A673 (cell line): ENCODE results near the gene KRTAP10-5.

Experiments
- EZH2 ChIP-seq: fragments of 200-600 bp; sonication (generic); IDR thresholded peaks from 2 replicates; pipeline ENCODE4 v1.6.1; 2017; ENCODE audit warnings: borderline replicate concordance, low read depth, mild to moderate bottlenecking, mixed read lengths, antibody characterized with exemption, low read length; ENCODE audit not compliant: poor library complexity, severe bottlenecking
- TF ChIP-seq, protein P1 (sequence below): fragments of 300-800, 200-600 bp; sonication (generic); conservative IDR thresholded peaks from 2 replicates; pipeline ENCODE4 v1.5.1; 2017; ENCODE audit warnings: low read depth, mild to moderate bottlenecking, antibody characterized with exemption, low read length, moderate library complexity, mixed read lengths

DNA sequence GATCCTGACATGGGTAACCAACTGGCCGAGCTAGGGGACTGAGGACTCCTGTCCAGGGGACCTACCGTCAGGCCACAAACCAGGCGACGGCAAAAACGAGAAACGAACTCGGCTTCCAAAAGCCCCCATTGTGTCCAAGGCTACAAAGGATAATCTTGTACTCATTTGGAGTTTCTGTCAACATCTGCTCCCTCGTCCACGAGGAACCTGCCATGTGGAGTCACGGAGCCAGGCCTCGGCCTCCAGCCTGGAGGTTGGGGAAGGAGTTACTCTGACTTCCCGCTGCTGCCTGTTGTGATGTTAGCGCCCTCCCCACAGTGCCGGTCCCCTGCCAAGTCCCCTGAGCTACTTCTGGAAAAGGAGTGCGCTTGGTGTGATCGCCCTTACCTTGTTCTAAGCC is 47.7 kb downstream of the KRTAP10-5 start:
- TF ChIP-seq, protein P1, sequence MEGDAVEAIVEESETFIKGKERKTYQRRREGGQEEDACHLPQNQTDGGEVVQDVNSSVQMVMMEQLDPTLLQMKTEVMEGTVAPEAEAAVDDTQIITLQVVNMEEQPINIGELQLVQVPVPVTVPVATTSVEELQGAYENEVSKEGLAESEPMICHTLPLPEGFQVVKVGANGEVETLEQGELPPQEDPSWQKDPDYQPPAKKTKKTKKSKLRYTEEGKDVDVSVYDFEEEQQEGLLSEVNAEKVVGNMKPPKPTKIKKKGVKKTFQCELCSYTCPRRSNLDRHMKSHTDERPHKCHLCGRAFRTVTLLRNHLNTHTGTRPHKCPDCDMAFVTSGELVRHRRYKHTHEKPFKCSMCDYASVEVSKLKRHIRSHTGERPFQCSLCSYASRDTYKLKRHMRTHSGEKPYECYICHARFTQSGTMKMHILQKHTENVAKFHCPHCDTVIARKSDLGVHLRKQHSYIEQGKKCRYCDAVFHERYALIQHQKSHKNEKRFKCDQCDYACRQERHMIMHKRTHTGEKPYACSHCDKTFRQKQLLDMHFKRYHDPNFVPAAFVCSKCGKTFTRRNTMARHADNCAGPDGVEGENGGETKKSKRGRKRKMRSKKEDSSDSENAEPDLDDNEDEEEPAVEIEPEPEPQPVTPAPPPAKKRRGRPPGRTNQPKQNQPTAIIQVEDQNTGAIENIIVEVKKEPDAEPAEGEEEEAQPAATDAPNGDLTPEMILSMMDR: no peak
- no peak for TF ChIP-seq EZH2
